AG09309 (cell line): ENCODE results near the gene ENOX2.
A peak's percentile ranks its signal among the peaks of the same experiment; 100 is the strongest.
"Not testable (repeated sequence)": the region's sequence is repeated elsewhere in the genome, so short reads cannot be mapped to it uniquely, and the experiment has no call there.

ENCODE experiments used
- DNase-seq: peaks from one replicate; pipeline ENCODE4 v3.0.0-alpha.2; 2010; ENCODE audit warnings: low read depth
- H3K4me3 ChIP-seq: 2 replicates; pipeline ENCODE4 v1.5.1; 2011; ENCODE audit warnings: mild to moderate bottlenecking, low read depth, low read length, moderate library complexity; ENCODE audit not compliant: control insufficient read depth
- CTCF ChIP-seq: IDR thresholded peaks from 2 replicates; pipeline ENCODE4 v1.5.1; 2011; ENCODE audit warnings: mild to moderate bottlenecking, low read depth, low read length, inconsistent platforms; ENCODE audit not compliant: insufficient read depth, control insufficient read depth; ENCODE audit errors: missing control alignments

The ENOX2 gene, protein sequence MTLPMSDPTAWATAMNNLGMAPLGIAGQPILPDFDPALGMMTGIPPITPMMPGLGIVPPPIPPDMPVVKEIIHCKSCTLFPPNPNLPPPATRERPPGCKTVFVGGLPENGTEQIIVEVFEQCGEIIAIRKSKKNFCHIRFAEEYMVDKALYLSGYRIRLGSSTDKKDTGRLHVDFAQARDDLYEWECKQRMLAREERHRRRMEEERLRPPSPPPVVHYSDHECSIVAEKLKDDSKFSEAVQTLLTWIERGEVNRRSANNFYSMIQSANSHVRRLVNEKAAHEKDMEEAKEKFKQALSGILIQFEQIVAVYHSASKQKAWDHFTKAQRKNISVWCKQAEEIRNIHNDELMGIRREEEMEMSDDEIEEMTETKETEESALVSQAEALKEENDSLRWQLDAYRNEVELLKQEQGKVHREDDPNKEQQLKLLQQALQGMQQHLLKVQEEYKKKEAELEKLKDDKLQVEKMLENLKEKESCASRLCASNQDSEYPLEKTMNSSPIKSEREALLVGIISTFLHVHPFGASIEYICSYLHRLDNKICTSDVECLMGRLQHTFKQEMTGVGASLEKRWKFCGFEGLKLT

GRCh38 chrX:130902783-130903613, at the start of gene ENOX2:
TSS of gene ENOX2 (minus strand) at chrX:130903209. CDS start at chrX:130703216, 199,993 bp downstream.
- peak; percentile 88 for DNase-seq
- TF ChIP-seq CTCF: no peak
- peak within 1 kb of the TSS; percentile 72 for H3K4me3 ChIP-seq

GRCh38 chrX:130952266-130953043, 49.4 kb upstream of the ENOX2 start:
- DNase-seq: no peak
- no peak overlapping the region for H3K4me3 ChIP-seq
- TF ChIP-seq CTCF: no peak

DNA sequence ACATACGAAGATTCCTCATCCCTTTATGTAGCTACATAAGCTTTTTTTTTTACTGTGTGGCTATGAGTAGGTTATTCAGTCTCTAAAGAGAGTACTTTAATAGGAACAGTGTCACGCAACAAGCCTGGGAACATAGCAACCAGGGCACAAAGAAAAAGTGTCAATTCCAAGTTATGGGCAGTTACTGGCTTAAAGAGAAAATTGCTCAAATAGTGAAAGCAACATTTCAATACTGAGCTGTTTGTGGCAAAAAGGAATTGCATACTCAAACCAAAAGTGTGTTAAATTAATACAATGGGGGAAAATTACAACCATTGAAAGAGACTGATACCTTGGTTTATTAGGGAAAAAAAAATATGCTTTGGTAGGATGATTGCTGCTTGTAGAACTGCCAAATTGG, 41.2 kb upstream of the ENOX2 start:
- DNase-seq: no peak
- no peak overlapping the region for H3K4me3 ChIP-seq
- TF ChIP-seq CTCF: no peak

DNA sequence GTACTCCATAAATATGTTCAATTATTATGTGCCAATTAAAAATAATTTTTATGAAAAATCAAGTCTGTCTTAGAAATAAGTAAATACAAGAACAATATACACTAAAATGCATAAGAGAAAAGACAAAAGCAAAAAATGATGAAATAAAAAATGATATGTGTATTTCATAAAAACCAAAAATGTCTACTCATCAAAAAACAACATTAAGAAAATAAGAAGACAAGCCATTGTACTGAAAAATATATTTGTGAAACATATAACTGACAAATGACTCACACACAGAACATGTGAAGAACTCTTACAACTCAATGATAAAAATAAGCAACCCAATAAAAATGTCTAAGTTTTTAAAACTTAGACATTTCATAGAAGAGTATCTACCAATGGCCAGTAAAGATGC, 34.1 kb upstream of the ENOX2 start:
- DNase-seq: no peak

GRCh38 chrX:130933358-130933757, 30.3 kb upstream of the ENOX2 start:
- no peak for DNase-seq
- H3K4me3 ChIP-seq: no peak overlapping the region
- TF ChIP-seq CTCF: no peak

More for the DNA sequence above, 34.1 kb upstream of the ENOX2 start:
- no peak overlapping the region for H3K4me3 ChIP-seq
- TF ChIP-seq CTCF: no peak

GRCh38 chrX:130920405-130920804, 17.4 kb upstream of the ENOX2 start:
- not testable (repeated sequence) for DNase-seq, H3K4me3 ChIP-seq

DNA sequence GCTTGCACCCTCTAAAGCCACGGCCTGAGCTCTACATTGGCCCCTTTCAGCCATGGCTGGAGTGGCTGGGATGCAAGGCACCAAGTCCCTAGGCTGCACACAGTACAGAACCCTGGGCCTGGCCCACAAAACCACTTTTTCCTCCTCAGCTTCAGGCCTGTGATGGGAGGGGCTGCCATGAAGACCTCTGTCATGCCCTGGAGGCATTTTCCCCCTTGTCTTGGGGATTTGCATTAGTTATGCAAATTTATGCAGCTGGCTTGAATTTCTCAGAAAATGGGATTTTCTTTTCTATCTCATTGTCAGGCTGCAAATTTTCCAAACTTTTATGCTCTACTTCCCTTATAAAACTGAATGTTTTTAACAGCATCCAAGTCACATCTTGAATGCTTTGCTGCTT, 16.7 kb upstream of the ENOX2 start:
- H3K4me3 ChIP-seq, DNase-seq: not testable (repeated sequence)

DNA sequence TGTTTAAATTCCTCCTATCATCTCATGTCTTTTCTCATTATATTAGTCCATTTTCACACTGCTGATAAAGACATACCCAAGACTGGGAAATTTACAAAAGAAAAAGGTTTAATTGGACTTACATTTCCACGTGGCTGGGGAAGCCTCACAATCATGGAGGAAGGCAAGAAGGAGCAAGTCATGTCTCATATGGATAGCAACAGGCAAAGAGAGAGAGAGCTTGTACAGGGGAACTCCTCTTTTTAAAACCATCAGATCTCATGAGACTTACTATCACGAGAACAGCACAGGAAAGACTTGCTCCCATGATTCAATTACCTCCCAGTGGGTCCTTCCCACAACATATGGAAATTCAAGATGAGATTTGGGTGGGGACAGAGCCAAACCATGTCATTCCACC, 15.5 kb upstream of the ENOX2 start:
- H3K4me3 ChIP-seq, DNase-seq: not testable (repeated sequence)
